GM12891 (cell line): ENCODE data around the gene LRP1.

ENCODE experiments used
- POLR2A ChIP-seq: IDR thresholded peaks from 2 replicates; pipeline ENCODE4 v1.6.1; 2011; ENCODE audit warnings: low read depth, low read length, control low read depth
- POLR2AphosphoS5 ChIP-seq: IDR thresholded peaks from 2 replicates; pipeline ENCODE4 v1.6.1; 2011; ENCODE audit warnings: low read depth, low read length, control low read depth
- POU2F2 ChIP-seq: IDR thresholded peaks from 2 replicates; pipeline ENCODE4 v1.6.1; 2011; ENCODE audit warnings: low read depth, mild to moderate bottlenecking, control low read depth, low read length, moderate library complexity
- SPI1 ChIP-seq: IDR thresholded peaks from 2 replicates; pipeline ENCODE4 v1.6.1; 2011; ENCODE audit warnings: low read depth, low read length, control low read depth
- TAF1 ChIP-seq: IDR thresholded peaks from 2 replicates; pipeline ENCODE4 v1.6.1; 2011; ENCODE audit warnings: low read depth, low read length, control low read depth

DNA sequence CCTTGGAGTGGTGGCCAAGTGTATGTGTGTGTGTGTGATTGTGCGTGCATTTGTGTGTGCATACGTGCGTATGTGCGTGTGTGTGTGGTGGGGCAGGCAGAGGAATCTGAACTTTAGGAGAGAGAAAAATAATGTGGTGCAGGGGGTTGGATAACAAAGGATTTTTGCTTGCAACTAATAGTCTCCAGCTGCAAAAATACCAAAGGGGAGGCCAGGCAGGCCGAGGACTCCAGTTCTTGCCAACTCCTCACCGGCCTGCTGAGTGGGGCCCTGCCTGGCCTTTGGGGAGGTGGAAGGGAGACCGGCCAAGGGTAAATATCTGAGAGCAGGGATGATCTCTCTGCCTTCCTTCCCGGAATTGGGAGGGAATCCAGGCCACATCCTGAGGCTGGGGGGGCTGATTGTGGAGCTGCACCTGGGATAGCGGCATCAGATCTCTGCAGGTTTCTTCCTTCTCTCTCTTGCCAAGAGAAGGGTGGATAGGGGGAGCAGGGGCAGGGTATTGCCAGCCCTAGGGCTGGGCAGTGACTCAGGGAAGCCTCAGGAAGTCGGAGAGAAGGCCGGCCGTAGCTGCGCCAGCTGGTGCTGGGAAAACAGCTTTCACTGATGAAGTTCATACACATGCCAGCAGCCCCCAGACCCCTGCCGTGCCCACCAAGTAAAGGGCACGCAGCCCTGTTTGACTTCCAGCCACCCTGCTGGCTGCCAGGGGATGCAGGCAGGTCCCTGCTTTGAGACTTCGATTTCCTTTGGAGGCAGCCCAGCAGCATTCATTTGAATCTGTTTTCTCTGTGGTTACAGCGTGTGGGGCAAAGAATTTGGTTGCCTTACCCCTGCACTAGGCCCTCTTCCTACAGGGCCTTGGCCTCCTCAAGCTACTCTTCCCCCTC is 23.7 kb downstream of the LRP1 start:
- TF ChIP-seq POLR2AphosphoS5 (no peak), POLR2A (no peak), TAF1 (no peak), POU2F2 (no peak), SPI1 (no peak)
